NCI-H2107 (cell line): ENCODE data around the gene SLC13A1.
"Not testable (repeated sequence)": the region's sequence is repeated elsewhere in the genome, so short reads cannot be mapped to it uniquely, and the experiment has no call there.

ENCODE experiments used
- DNase-seq: peaks from one replicate; lab custom pipeline; 2025; lab: John Stamatoyannopoulos, UW

Gene SLC13A1

DNA sequence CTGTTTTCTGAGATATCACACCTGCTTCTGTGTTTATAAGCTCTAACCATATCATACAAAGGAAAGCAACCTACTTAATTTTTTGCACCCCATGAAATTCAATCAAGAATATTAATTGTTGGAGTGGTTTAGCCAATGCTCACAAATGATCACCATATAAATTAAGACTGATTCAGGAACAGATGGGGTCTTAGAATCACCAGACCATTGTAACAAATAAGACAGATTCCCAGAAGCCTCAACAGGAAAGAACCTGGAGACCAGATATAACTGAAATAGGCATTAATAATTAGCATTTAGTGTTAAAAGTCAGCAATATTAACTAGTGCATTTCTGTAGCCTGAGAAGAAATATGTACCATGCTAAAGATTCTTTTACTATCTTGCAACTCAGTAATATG is 73.6 kb downstream of the SLC13A1 start:
- DNase-seq, result no peak

DNA sequence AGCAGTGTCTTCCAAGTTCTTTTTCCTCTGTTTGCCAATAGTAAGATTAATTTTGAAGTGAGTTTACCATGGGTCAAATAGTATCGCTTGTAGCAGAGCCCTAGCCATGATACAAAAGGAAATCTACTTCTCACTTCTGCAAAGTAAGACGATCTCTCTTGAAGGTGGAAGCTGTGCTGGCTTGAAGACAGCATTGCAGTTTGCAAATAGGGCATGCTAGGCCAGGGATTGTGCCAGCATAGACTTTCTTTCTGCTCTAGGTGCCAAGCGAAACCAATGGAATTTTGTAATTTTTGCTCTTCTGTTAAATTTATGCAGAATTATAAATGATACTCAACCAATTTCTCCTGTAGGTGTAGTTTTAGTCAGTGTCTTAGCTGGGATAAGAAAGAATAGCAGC is 74.5 kb downstream of the SLC13A1 start:
- DNase-seq, result no peak

DNA sequence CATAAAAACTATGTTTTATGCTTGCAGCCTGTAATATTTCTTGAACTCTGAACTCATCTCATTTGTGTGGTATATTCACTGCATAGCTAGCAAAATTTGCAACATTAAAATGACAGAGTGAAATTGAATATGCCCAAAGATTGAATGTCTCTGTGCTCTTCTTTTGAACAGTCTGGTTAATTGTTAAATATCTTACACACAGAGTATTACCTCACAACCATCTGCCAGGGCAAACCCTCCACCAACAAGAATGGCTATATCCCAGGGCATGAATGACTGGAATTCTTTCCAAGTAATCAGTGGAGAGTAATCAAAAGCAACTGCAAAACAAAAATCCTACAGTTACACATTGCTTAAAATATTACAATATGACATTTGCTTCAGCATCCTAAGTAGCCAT is 76.9 kb downstream of the SLC13A1 start:
- DNase-seq, result no peak

DNA sequence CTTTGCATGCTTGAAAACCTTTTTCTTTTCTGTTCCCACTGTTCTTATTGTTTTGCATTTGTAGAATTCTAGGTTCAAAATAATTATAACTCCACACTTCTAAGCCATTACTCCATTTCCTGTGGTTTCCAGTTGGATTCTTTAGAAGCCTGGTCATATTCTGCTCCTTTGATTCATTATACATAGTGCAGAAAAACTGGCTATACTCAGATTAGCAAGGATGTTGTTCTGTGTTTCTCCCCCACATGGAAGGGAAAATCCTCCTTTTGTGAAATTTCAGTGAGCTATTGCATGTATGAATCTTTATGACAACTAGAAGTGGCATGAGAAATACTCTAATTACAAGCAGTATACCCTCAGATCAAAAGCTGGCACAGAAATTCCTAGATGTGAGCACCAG is 79.5 kb downstream of the SLC13A1 start:
- no peak for DNase-seq

DNA sequence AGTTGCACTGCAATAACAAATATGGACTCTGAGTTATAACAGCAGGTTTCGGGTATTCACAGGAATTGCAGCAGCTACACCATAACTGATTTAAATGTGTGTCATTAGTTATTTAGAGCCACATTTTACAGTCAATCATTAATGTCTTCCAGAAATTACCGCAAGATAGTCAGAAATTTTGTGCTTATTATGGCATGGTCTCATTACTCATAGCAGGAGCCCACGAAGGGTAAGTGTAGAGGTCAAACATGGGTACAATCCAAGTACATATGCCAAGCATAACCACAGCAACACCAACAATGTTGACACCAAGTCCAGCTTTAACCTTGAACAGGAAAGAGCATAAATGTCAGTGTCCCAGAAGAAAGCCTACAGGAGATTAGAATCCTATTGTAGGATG is 84.4 kb downstream of the SLC13A1 start:
- no peak for DNase-seq

DNA sequence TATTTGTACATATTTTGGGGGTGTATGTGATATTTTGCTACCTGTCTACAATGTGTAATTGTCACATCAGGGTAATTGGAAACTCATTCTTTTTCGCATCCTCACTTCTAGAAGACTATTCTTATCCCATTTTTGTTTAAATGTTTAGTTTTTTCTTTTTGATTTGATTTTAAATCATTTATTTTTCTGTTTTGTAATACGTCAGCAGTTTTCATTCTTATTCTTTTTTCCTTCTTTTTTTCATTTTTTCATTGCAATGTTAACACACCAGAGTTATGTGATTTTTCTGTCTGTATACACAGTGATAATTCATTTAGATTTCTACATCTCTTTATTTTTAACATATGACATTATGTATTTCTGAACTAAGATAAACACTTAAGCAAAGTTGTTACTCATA is 85.5 kb downstream of the SLC13A1 start:
- no peak for DNase-seq

DNA sequence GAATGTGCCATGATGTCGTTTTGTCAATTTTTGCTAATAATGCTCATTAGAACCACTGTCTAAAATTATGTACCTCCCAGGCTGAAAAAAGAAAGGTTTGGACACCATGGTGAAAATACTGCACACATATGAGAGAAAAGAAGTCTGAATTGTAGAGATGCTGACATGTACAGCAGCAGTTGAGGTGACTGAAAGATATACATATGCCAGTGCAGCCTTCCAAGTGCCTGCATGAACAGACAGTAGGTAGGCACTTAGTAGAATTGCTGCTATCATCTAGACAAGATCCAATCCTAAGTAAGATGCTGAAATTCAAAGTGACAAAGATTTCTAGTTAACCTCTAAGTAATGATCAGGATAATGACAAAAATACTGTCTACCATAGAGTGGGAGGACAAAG is 86.9 kb downstream of the SLC13A1 start:
- no peak for DNase-seq

DNA sequence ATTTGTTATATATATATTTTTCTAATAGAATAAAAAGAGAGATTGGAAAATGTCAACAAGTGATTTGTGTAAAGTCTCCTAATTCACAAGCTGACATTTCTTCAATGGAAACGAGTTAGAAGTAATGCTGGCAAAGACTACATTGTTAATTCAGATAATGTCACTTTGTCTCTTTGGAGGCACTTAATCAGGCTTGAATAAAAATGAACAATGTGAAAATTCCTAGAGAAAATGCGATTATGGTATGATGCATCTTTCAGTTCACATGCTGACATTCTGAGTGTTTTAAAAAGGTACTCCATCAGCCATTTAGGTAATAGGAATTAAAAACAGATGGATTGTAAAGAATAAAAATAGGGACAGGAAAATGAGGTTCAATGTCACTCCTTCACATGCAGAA is 100.1 kb downstream of the SLC13A1 start:
- DNase-seq, result no peak

DNA sequence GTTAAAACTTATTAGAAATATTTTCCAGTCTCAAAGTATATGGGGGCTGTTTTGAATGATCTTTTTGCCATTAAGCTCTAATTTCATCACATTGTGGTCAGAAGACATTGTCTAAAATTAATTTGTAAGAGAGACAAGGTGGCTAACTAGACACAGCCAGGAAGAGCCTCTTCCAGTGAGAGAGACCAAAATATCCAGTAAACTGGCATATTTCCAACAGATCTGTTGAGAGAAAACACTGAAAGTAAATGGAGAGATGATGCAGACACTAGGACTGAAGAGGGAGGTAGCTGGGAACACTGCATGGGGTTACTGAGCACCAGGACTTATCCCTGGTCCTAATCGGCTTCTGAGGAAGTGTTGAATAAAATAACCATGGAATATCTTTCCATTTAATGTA is 102.8 kb downstream of the SLC13A1 start:
- DNase-seq, result no peak

DNA sequence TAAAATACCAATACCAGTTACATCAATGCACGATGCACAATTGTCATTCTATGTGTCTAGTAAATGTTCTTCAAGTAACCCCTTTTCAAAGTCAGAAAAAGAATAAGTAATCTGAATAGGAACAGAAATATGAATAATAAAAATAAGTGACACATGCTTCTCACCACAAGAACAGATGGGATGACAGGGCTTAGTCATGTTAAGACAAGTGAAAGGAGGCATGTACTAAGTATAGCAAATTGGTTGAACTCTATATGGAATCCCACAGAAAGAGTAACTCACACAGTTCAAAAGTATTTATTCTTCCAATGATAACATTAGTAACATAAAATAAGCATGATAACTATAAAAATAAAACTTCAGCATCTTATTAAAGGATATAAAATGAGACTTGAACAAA is 103.3 kb downstream of the SLC13A1 start:
- no peak for DNase-seq

DNA sequence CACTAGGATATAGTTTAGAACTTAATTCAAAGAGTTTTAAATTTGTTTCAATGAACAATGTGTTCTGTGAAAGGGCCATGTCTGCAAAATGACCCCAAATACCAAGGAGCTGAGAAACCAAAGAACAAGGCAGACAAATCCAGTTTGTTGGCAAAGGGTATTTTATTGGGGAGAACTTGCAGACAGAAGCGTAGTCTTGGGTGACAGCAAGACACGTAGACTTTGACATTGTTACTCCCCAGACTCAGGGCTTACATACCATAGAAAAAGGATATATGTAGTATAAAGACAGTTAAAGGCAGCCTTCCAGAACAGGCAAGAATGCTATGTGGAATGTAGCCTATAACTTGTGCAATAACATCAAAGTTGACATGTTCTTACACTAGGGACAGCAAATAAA is 109.3 kb downstream of the SLC13A1 start:
- no peak for DNase-seq

DNA sequence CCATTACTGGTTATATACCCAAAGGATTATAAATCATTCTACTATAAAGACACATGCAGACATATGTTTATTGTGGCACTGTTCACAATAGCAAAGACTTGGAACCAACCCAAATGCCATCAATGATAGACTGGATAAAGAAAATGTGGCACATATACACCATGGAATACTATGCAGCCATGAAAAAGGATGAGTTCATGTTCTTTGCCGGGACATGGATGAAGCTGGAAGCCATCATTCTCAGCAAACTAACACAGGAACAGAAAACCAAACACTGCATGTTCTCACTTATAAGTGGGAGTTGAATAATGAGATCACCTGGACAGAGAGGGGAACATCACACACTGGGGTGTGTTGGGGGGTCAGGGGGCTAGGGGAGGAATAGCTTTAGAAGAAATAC is 112.9 kb downstream of the SLC13A1 start:
- not testable (repeated sequence) for DNase-seq

DNA sequence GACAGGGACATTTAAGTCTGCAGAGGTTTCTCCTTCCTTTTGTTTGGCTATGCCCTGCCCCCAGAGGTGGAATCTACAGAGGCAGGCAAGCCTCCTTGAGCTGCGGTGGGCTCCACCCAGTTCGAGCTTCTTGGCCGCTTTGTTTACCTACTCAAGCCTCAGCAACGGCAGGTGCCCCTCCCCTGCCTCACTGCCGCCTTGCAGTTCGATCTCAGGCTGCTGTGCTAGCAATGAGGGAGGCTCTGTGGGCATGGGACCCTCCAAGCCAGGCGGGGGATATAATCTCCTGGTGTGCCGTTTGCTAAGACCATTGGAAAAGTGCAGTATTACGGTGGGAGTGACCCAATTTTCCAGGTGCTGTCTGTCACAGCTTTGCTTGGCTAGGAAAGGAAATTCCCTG is 114.9 kb downstream of the SLC13A1 start:
- not testable (repeated sequence) for DNase-seq

DNA sequence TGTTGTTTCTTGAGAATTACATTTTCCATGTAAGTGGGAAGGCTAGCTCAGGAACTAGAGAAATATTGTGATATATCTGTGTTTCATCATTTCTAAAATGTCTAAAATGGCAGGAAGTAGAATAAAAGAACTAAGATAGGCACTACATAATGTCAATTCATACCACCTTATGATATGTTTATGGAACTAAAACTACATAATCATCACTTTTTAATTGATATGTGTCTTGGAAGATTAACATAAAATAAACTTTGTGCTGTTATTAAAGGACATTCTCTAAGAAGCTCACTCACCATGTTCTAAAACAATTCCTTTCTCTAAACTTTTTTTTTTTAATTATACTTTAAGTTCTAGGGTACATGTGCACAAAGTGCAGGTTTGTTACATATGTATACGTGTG is 120.7 kb downstream of the SLC13A1 start:
- no peak for DNase-seq

DNA sequence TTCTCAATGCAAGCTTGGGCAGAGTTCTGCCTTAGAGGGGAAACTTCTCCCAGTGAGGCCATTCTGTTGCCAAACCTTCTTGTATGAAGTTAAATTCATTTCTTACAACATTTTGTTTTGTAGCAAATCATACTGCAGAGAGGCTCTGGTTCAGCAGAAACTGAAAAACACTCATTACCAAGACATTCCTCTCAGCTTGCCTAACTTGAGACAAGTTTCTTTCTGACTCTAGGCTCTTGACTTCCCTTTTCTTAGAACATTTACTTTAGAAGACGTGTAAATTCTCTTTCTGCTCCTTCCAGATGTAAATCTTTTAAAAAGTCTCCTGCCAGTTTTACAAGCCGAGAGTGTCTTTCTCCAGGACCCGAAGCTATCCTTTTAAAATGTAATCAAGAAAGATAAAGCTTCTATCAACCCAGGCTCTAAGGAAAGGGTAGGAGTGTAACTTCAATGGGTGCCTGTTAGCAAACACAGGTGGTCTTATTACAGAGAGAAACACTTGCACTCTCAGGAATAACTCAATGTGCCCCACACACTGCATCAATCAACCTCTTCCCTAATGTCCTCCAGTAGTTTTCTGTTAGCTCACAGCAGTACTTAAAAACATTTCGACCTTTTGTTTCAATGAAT is 123.8 kb downstream of the SLC13A1 start:
- no peak for DNase-seq

DNA sequence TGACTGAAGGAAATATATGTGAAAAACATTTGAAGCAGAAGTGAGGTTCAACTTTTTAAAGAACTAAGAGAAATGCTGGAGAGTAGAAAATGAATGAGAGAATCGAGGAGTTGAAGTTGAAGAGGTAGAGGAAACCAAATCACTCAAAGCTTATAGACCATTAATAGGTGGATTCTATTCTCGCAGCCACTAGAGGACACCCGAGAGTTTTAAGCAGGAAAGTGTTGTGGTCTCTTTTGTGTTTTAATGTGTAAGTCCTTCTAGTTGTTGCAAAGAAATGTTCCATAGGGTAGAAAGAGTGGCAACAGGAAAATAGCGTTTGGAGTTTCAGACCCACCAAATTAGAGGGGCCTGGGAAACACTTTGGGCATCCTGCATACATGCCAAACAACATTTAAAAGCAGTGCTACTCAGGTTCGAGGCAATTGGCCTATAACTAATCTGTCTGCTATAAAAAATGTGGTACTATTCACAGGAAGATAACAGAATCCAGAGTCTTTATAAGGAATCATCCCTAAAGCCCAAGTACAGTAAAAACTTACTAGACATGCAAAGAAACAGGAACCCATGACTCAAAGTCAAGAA is 129.0 kb downstream of the SLC13A1 start:
- no peak for DNase-seq

DNA sequence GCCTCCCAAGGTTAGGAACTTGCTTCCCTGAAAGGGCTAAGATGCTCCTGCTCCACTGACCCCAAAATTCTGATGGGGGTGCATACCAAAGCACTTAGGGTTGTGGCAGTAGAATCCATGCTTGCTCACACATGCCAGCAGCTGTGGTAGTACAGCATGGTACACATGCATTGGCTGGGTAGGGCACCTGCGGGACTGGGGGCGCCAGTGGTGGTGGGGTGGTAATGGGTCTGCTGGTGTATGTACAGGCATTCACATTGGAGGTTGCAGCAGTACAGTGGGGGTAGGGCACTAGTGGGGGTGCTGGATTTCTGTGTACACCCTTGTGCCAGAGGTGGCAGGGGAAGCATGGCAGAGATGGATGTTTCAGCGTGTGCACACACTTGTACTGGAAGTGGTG is 132.0 kb downstream of the SLC13A1 start:
- no peak for DNase-seq
